ENCODE data around the gene STAG2. TPM values are rescaled to one million over a fixed set of nuclear protein-coding genes. Genes with fewer than 3 reads are reported as not detected.

The STAG2 gene
- total RNA-seq, 1 donor from 2014 or later: 132 TPM

- Histone ChIP-seq H3K4me3 (no peak overlapping the region), H3K4me1 (no peaks in the 10 kb centered on the region), H3F3A (ENCODE audit: low read depth) (no peaks in the 10 kb centered on the region), H3K36me3 (no peaks in the 10 kb centered on the region), H3K27me3 (no peaks in the 10 kb centered on the region), H3K4me2 (no peak overlapping the region), H2AFZ (replicated peaks) (no peak overlapping the region), H3K79me2 (ENCODE audit: low read depth) (peaks cover 100% of the 10 kb centered on the region), H4K20me1 (ENCODE audit: low read depth) (peaks cover 63% of the 10 kb centered on the region), H3K9ac (no peak overlapping the region), H3K9me3 (ENCODE audit: low read depth) (peaks cover 7% of the 10 kb centered on the region), H3K27ac (no peak overlapping the region)
- Mint-ChIP-seq H3K9me3 (peaks cover 59% of the 10 kb centered on the region), H3K36me3 (peaks cover 55% of the 10 kb centered on the region), H3K4me3 (no peak overlapping the region), H3K27ac (no peak overlapping the region), H3K4me1 (no peaks in the 10 kb centered on the region), H3K27me3 (ENCODE audit: insufficient read depth, low read depth) (no peaks in the 10 kb centered on the region)
- TF ChIP-seq EZH2 (IDR thresholded peaks at IDR 0.05) (no peak), EZH2phosphoT487 (IDR thresholded peaks at IDR 0.05) (no peak)
- TF ChIP-seq, protein P1, sequence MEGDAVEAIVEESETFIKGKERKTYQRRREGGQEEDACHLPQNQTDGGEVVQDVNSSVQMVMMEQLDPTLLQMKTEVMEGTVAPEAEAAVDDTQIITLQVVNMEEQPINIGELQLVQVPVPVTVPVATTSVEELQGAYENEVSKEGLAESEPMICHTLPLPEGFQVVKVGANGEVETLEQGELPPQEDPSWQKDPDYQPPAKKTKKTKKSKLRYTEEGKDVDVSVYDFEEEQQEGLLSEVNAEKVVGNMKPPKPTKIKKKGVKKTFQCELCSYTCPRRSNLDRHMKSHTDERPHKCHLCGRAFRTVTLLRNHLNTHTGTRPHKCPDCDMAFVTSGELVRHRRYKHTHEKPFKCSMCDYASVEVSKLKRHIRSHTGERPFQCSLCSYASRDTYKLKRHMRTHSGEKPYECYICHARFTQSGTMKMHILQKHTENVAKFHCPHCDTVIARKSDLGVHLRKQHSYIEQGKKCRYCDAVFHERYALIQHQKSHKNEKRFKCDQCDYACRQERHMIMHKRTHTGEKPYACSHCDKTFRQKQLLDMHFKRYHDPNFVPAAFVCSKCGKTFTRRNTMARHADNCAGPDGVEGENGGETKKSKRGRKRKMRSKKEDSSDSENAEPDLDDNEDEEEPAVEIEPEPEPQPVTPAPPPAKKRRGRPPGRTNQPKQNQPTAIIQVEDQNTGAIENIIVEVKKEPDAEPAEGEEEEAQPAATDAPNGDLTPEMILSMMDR (IDR thresholded peaks at IDR 0.05): no peak
- DNase-seq (ENCODE audit: low spot score): no peak
Measured at GRCh38 chrX:123990602-123991001, 29.1 kb downstream of the STAG2 start.

DNA sequence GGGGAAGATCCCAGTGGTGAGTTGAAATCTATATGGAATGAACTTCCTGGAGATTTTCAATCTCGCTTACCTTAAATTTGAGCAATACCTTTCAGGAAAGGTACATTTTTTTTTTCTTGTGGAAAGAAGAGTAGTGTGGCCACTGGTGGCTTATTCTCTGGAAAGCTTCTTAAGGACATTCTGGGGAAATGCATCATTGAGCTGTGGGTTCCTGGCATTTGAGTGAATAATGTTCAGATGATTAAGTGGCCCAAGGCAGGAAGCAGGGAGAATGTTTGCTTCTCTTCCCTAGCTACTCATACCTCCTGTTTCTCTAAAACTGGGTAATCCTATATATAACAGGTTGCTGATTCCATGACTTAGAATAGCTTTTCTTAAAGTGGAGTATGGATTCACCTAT is 31.8 kb downstream of the STAG2 start:
- H3K27me3 Mint-ChIP-seq (ENCODE audit: insufficient read depth, low read depth): no peaks in the 10 kb centered on the region
- no peaks in the 10 kb centered on the region for H3K4me1 Mint-ChIP-seq
- H3K4me1 ChIP-seq: no peaks in the 10 kb centered on the region
- no peak overlapping the region for H3K27ac Mint-ChIP-seq
- peaks cover 59% of the 10 kb centered on the region for H3K36me3 Mint-ChIP-seq
- H3F3A ChIP-seq (ENCODE audit: low read depth): no peaks in the 10 kb centered on the region
- H3K4me2 ChIP-seq: no peak overlapping the region
- no peaks in the 10 kb centered on the region for H3K36me3 ChIP-seq
- peaks cover 63% of the 10 kb centered on the region for H4K20me1 ChIP-seq (ENCODE audit: low read depth)
- no peak for TF ChIP-seq EZH2 (IDR thresholded peaks at IDR 0.05)
- TF ChIP-seq, protein P1 (IDR thresholded peaks at IDR 0.05): no peak
- TF ChIP-seq EZH2phosphoT487 (IDR thresholded peaks at IDR 0.05): no peak
- peaks cover 7% of the 10 kb centered on the region for H3K9me3 ChIP-seq (ENCODE audit: low read depth)
- no peak overlapping the region for H3K4me3 Mint-ChIP-seq
- DNase-seq (ENCODE audit: low spot score): no peak
- no peak overlapping the region for H3K4me3 ChIP-seq
- peaks cover 64% of the 10 kb centered on the region for H3K9me3 Mint-ChIP-seq
- H3K27me3 ChIP-seq: no peaks in the 10 kb centered on the region
- H3K79me2 ChIP-seq (ENCODE audit: low read depth): peaks cover 100% of the 10 kb centered on the region
- H2AFZ ChIP-seq (replicated peaks): no peak overlapping the region
- H3K9ac ChIP-seq: no peak overlapping the region
- no peak overlapping the region for H3K27ac ChIP-seq

DNA sequence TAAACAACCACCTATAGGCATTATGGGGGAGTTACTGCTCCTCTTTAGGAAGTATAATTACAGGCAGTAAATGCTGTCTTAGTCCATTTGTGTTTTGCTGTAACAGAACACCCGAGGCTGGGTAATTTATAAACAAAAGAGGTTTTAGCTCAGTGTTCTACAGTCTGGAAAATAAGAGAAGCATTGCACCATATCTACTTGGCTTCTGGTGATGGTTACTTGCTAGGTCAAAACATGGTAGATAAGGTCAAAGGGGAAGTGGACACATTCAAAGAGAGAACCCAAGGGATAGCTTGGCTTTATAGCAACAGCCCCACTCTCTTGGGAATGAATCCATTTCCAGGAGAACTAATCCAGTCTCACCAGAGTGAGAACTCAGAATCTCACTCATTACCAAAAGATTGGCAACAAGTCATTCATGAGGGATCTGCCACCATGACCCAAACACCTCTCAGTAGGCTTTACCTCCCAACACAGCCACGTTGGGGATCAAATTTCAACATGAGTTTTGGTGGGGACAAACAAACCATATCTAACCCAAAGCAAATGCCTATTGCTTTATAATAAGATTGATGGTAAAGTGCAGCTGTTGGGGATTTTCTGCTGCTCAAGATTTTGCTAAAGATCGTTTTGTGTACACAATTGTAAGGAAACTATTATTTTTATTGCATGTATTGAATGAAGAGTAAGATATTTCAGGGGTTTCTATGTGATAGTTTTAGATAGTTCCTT is 32.6 kb downstream of the STAG2 start:
- H3K27ac ChIP-seq: no peak overlapping the region
- no peaks in the 10 kb centered on the region for H3K4me1 Mint-ChIP-seq
- H3K4me1 ChIP-seq: no peaks in the 10 kb centered on the region
- H3K36me3 Mint-ChIP-seq: peaks cover 58% of the 10 kb centered on the region
- no peak for TF ChIP-seq EZH2phosphoT487 (IDR thresholded peaks at IDR 0.05)
- TF ChIP-seq, protein P1 (IDR thresholded peaks at IDR 0.05): no peak
- no peak for TF ChIP-seq EZH2 (IDR thresholded peaks at IDR 0.05)
- H3K27me3 Mint-ChIP-seq (ENCODE audit: insufficient read depth, low read depth): no peaks in the 10 kb centered on the region
- no peaks in the 10 kb centered on the region for H3F3A ChIP-seq (ENCODE audit: low read depth)
- no peaks in the 10 kb centered on the region for H3K27me3 ChIP-seq
- peaks cover 66% of the 10 kb centered on the region for H4K20me1 ChIP-seq (ENCODE audit: low read depth)
- H3K27ac Mint-ChIP-seq: no peak overlapping the region
- no peak overlapping the region for H3K4me2 ChIP-seq
- no peak overlapping the region for H3K9ac ChIP-seq
- peaks cover 100% of the 10 kb centered on the region for H3K79me2 ChIP-seq (ENCODE audit: low read depth)
- no peak overlapping the region for H3K4me3 Mint-ChIP-seq
- no peak for DNase-seq (ENCODE audit: low spot score)
- H3K9me3 Mint-ChIP-seq: peaks cover 62% of the 10 kb centered on the region
- H2AFZ ChIP-seq (replicated peaks): no peak overlapping the region
- no peaks in the 10 kb centered on the region for H3K36me3 ChIP-seq
- peaks cover 7% of the 10 kb centered on the region for H3K9me3 ChIP-seq (ENCODE audit: low read depth)
- H3K4me3 ChIP-seq: no peak overlapping the region

Data from neural progenitor cell (in vitro differentiated cells).